Measurements from ENCODE around the gene FAM50B.

Gene FAM50B

GRCh38 chr6:3894590-3895311 lies 45.6 kb downstream of the FAM50B start:
- no peak for DNase-seq (ENCODE audit: low read depth in 2 of 2)

GRCh38 chr6:3895312-3895653 lies 46.1 kb downstream of the FAM50B start:
- no peak for DNase-seq (ENCODE audit: low read depth in 2 of 2)

- no peak for DNase-seq (ENCODE audit: low read depth in 2 of 2)
Observed at GRCh38 chr6:3895805-3896204, 46.6 kb downstream of the FAM50B start.

- DNase-seq (ENCODE audit: low read depth in 2 of 2): no peak
Observed at GRCh38 chr6:3898265-3898994, 49.3 kb downstream of the FAM50B start.

GRCh38 chr6:3899061-3899460 lies 49.9 kb downstream of the FAM50B start:
- DNase-seq (ENCODE audit: low read depth in 2 of 2): no peak

- no peak for DNase-seq (ENCODE audit: low read depth in 2 of 2)
Observed at GRCh38 chr6:3899970-3900439, 50.8 kb downstream of the FAM50B start.

Data from stimulated activated CD8-positive, alpha-beta memory T cell treated with anti-CD3 and anti-CD28 coated beads, Interleukin-15, amount 100 ng/mL, for 4 hours (primary cell).